Measurements from ENCODE around the gene AFTPH. TPM values are rescaled to one million over a fixed set of nuclear protein-coding genes. Genes with fewer than 3 reads are reported as not detected.

The AFTPH gene
- total RNA-seq, 4 donors from 2014 or later: 24.1 to 62.4 (median 37.4) TPM

GRCh38 chr2:64532030-64532429 lies 7.9 kb downstream of the AFTPH start:
- TF ChIP-seq CTCF (IDR thresholded peaks at IDR 0.05) (no peak), POLR2A (IDR thresholded peaks at IDR 0.05) (no peak)
- intact Hi-C loops (cut with DNase I; ENCODE audit: low total_unique reads): no loop called here
- H3K4me3 ChIP-seq: no peak overlapping the region
- H3K36me3 ChIP-seq: no peaks in the 10 kb centered on the region
- peaks cover 0 to 3% of the 10 kb centered on the region in 2 donors for H3K4me1 ChIP-seq
- H3K27ac ChIP-seq: no peak overlapping the region
- no peaks in the 10 kb centered on the region for H3K9me3 ChIP-seq
- no peak for DNase-seq
- H3K27me3 ChIP-seq: no peaks in the 10 kb centered on the region

- H3K36me3 ChIP-seq: no peaks in the 10 kb centered on the region
- peaks cover 0 to 3% of the 10 kb centered on the region in 2 donors for H3K4me1 ChIP-seq
- intact Hi-C loops (cut with DNase I; ENCODE audit: low total_unique reads): no loop called here
- no peak for DNase-seq
- TF ChIP-seq CTCF (IDR thresholded peaks at IDR 0.05): no peak
- no peak for TF ChIP-seq POLR2A (IDR thresholded peaks at IDR 0.05)
- no peak overlapping the region for H3K4me3 ChIP-seq
- no peak overlapping the region for H3K27ac ChIP-seq
- H3K27me3 ChIP-seq: no peaks in the 10 kb centered on the region
- H3K9me3 ChIP-seq: no peaks in the 10 kb centered on the region
Measured at GRCh38 chr2:64533882-64534281, 9.8 kb downstream of the AFTPH start.

GRCh38 chr2:64534363-64534762 lies 10.2 kb downstream of the AFTPH start:
- Histone ChIP-seq H3K36me3 (no peaks in the 10 kb centered on the region), H3K9me3 (no peaks in the 10 kb centered on the region), H3K27me3 (no peaks in the 10 kb centered on the region), H3K4me3 (no peak overlapping the region), H3K27ac (no peak overlapping the region), H3K4me1 (peaks cover 0 to 3% of the 10 kb centered on the region in 2 donors)
- intact Hi-C loops (cut with DNase I; ENCODE audit: low total_unique reads): no loop called here
- DNase-seq: no peak
- TF ChIP-seq POLR2A (IDR thresholded peaks at IDR 0.05) (no peak), CTCF (IDR thresholded peaks at IDR 0.05) (no peak)

- peaks cover 0 to 3% of the 10 kb centered on the region in 2 donors for H3K4me1 ChIP-seq
- H3K27me3 ChIP-seq: no peaks in the 10 kb centered on the region
- H3K36me3 ChIP-seq: no peaks in the 10 kb centered on the region
- TF ChIP-seq POLR2A (IDR thresholded peaks at IDR 0.05) (no peak), CTCF (IDR thresholded peaks at IDR 0.05) (no peak)
- intact Hi-C loops (cut with DNase I; ENCODE audit: low total_unique reads): no loop called here
- no peaks in the 10 kb centered on the region for H3K9me3 ChIP-seq
- DNase-seq: no peak
- no peak overlapping the region for H3K27ac ChIP-seq
- H3K4me3 ChIP-seq: no peak overlapping the region
Measured at GRCh38 chr2:64535024-64535423, 10.9 kb downstream of the AFTPH start.

GRCh38 chr2:64537991-64538390 lies 13.9 kb downstream of the AFTPH start:
- Histone ChIP-seq H3K27ac (no peak overlapping the region), H3K4me1 (peaks cover 0 to 5% of the 10 kb centered on the region in 2 donors), H3K4me3 (no peak overlapping the region), H3K36me3 (no peaks in the 10 kb centered on the region), H3K27me3 (no peaks in the 10 kb centered on the region), H3K9me3 (no peaks in the 10 kb centered on the region)
- no peak for DNase-seq
- intact Hi-C loops (cut with DNase I; ENCODE audit: low total_unique reads): no loop called here
- no peak for TF ChIP-seq CTCF (IDR thresholded peaks at IDR 0.05)
- TF ChIP-seq POLR2A (IDR thresholded peaks at IDR 0.05): no peak

Measured in uterus (tissue), 4 donors.